K562 (cell line): ENCODE results near the gene ANO10. TPM values are rescaled to one million over a fixed set of nuclear protein-coding genes. Genes with fewer than 3 reads are reported as not detected.

Experiments
- ATAC-seq: fragments of 200-7000 bp; cut with Tn5 transposase; 3 replicates; pipeline ENCODE4 v1.9.1; 2020; ENCODE audit warnings: moderate library complexity
- BruUV-seq: library from RNA; stranded (reverse); fragments of 400-500 nt; replicated peaks from 2 replicates; lab custom pipeline; 2021; lab: Mats Ljungman, UMichigan
- CTCF ChIA-PET: fragments of 300-600 bp; formaldehyde crosslinking; extraction: SDS; loops from one replicate; lab custom pipeline; 2021; ENCODE audit warnings: low intra/inter-chr PET ratio; lab: Yijun Ruan, JAX
- POLR2A ChIA-PET: fragments of 300-600, 350-650 bp; sonication (Branson Sonifier 250); formaldehyde crosslinking; extraction: SDS; loops from one replicate; lab custom pipeline; 2021; ENCODE audit warnings: antibody characterized with exemption, inconsistent platforms; lab: Yijun Ruan, JAX
- DNase-seq, 4 experiments: peaks; one replicate each; pipeline versions ENCODE4 v3.0.0 to v3.0.0-alpha.2; 2011 to 2018; ENCODE audit warnings: low spot score in 3 of 4, mixed read lengths in 3 of 4; ENCODE audit errors: extremely low read depth in 1 of 4
- FAIRE-seq: peaks from 2 replicates; lab custom pipeline; 2011; peaks lifted over from hg19 to GRCh38; lab: Jason Lieb, UNC
- H2AFZ ChIP-seq: 2 replicates; pipeline ENCODE4 v1.6.0; 2011; ENCODE audit warnings: low read depth, low read length, control low read depth, inconsistent platforms
- H3K27ac ChIP-seq: fragments of 200-600 bp; 3 replicates; pipeline ENCODE4 v1.8.0; 2011; ENCODE audit warnings: low read depth, mild to moderate bottlenecking, control low read depth, inconsistent platforms, low read length, moderate library complexity, mixed read lengths; ENCODE audit errors: extremely low read depth
- H3K27me3 ChIP-seq, 2 experiments: fragments of 300-600 bp in 1 of 2; 2 replicates in 1 of 2; 3 replicates in 1 of 2; pipeline versions ENCODE4 v1.6.0 to v1.8.0; 2011; ENCODE audit warnings: inconsistent platforms in 2 of 2, low read length in 2 of 2, mild to moderate bottlenecking in 1 of 2, mixed read lengths in 1 of 2, moderate library complexity in 1 of 2; ENCODE audit not compliant: control insufficient read depth in 2 of 2, insufficient read depth in 2 of 2
- H3K36me3 ChIP-seq: fragments of 300-600 bp; 3 replicates; pipeline ENCODE4 v1.8.0; 2011; ENCODE audit warnings: mild to moderate bottlenecking, low read length, inconsistent platforms; ENCODE audit not compliant: control insufficient read depth, insufficient read depth
- H3K4me1 ChIP-seq, 2 experiments: fragments of 200-600 bp in 1 of 2; replicated peaks in 1 of 2; 2 replicates in 1 of 2; 3 replicates in 1 of 2; pipeline versions ENCODE4 v1.5.1 to v1.8.0; 2011; ENCODE audit warnings: inconsistent platforms in 2 of 2, low read length in 2 of 2, mild to moderate bottlenecking in 1 of 2, mixed read lengths in 1 of 2, moderate library complexity in 1 of 2; ENCODE audit not compliant: control insufficient read depth in 2 of 2, insufficient read depth in 2 of 2
- H3K4me2 ChIP-seq: 2 replicates; pipeline ENCODE4 v1.6.1; 2011; ENCODE audit warnings: low read length, control low read depth, inconsistent platforms, mixed read lengths; ENCODE audit not compliant: insufficient read depth
- H3K4me3 ChIP-seq: fragments of 200-600 bp; sonication (generic), shearing (Covaris generic); 2 replicates; pipeline ENCODE4 v1.5.1; 2016; ENCODE audit warnings: control low read depth, inconsistent platforms
- H3K79me2 ChIP-seq: fragments of 200-600 bp; 3 replicates; pipeline ENCODE4 v1.8.0; 2011; ENCODE audit warnings: low read length, inconsistent platforms; ENCODE audit not compliant: control insufficient read depth, insufficient read depth
- H3K9ac ChIP-seq, 2 experiments: 2 replicates each; pipeline versions ENCODE4 v1.6.0 to v1.6.1; 2011; ENCODE audit warnings: low read depth in 2 of 2, low read length in 2 of 2, control low read depth in 1 of 2, inconsistent platforms in 1 of 2, mild to moderate bottlenecking in 1 of 2, mixed read lengths in 1 of 2; ENCODE audit not compliant: insufficient read depth in 1 of 2
- H3K9me1 ChIP-seq: one replicate; pipeline ENCODE4 v1.6.0; 2011; ENCODE audit warnings: inconsistent platforms, mild to moderate bottlenecking, low read length, moderate library complexity; ENCODE audit not compliant: control insufficient read depth, insufficient read depth
- H3K9me3 ChIP-seq: replicated peaks from 2 replicates; pipeline ENCODE4 v1.5.1; 2011; ENCODE audit warnings: low read depth, low read length, inconsistent platforms; ENCODE audit not compliant: control insufficient read depth, insufficient read depth
- H4K20me1 ChIP-seq: replicated peaks from 2 replicates; pipeline ENCODE4 v1.6.1; 2011; ENCODE audit warnings: low read length, inconsistent platforms, mixed read lengths; ENCODE audit not compliant: control insufficient read depth, insufficient read depth
- ARID1B ChIP-seq: fragments of 450-650 bp; IDR thresholded peaks from 2 replicates; pipeline ENCODE4 v1.6.1; 2016; ENCODE audit warnings: antibody characterized with exemption, mild to moderate bottlenecking, inconsistent platforms
- BRD9 ChIP-seq: fragments of 450-650 bp; IDR thresholded peaks from 2 replicates; pipeline ENCODE4 v1.6.1; 2018; ENCODE audit warnings: low read depth; ENCODE audit not compliant: partially characterized antibody
- KHSRP ChIP-seq: fragments of 450-650 bp; IDR thresholded peaks from 2 replicates; pipeline ENCODE4 v1.6.1; 2017
- MAFK ChIP-seq: IDR thresholded peaks from 2 replicates; pipeline ENCODE4 v1.6.1; 2011; ENCODE audit warnings: low read length, improper control_type of control experiment
- POLR2G ChIP-seq: fragments of 200-400 bp; formaldehyde crosslinking; IDR thresholded peaks from 2 replicates; pipeline ENCODE4 v1.6.1; 2017; ENCODE audit warnings: low read depth, mild to moderate bottlenecking, antibody characterized with exemption, low read length, moderate library complexity
- RBM39 ChIP-seq: fragments of 200-400 bp; formaldehyde crosslinking; optimal IDR thresholded peaks from 2 replicates; pipeline ENCODE3; 2018; ENCODE audit warnings: low read depth, low read length
- SMARCA4 ChIP-seq: fragments of 450-650 bp; IDR thresholded peaks from 2 replicates; pipeline ENCODE4 v1.6.1; 2016
- THRAP3 ChIP-seq: fragments of 450-650 bp; IDR thresholded peaks from 2 replicates; pipeline ENCODE4 v1.6.1; 2016; ENCODE audit warnings: mild to moderate bottlenecking, inconsistent platforms, borderline replicate concordance
- THRB ChIP-seq: fragments of 450-650 bp; formaldehyde crosslinking; conservative IDR thresholded peaks from 2 replicates; pipeline ENCODE4 v1.4.0; 2022; ENCODE audit warnings: mild to moderate bottlenecking, missing genetic modification characterization
- ZNF133 ChIP-seq: fragments of 250-450 bp; sonication (Bioruptor Pico); IDR thresholded peaks from 2 replicates; pipeline ENCODE4 v1.4.0; 2020; ENCODE audit warnings: mild to moderate bottlenecking
- ZNF316 ChIP-seq: fragments of 450-650 bp; IDR thresholded peaks from 2 replicates; pipeline ENCODE4 v1.6.1; 2016
- ZNF318 ChIP-seq, 2 experiments: fragments of 450-650 bp; IDR thresholded peaks; 2 replicates each; pipeline ENCODE4 v1.6.1; 2016; ENCODE audit warnings: mild to moderate bottlenecking in 2 of 2, borderline replicate concordance in 1 of 2, low read depth in 1 of 2, moderate library complexity in 1 of 2
- ZNF695 ChIP-seq: fragments of 450-650 bp; formaldehyde crosslinking; IDR thresholded peaks from 2 replicates; pipeline ENCODE4 v1.4.0; 2020; ENCODE audit warnings: mild to moderate bottlenecking, moderate library complexity
- ZNF75A ChIP-seq: fragments of 450-650 bp; formaldehyde crosslinking; IDR thresholded peaks from 2 replicates; pipeline ENCODE4 v1.4.0; 2020; ENCODE audit warnings: mild to moderate bottlenecking
- WGBS: fragments of 100-300 bp; shearing (Covaris generic); methylation state at CpG from one replicate; pipeline ENCODE4 v1.1.6; 2016; ENCODE audit warnings: low coverage, mixed read lengths; ENCODE audit not compliant: insufficient coverage; ENCODE audit errors: missing lambda C conversion rate; 5-methylcytosine and 5-hydroxymethylcytosine counted together
- in situ Hi-C: fragments of 300-500 bp; cut with MboI; formaldehyde crosslinking; loops from 4 replicates; pipeline ENCODE4 v1.15.0; 2018; ENCODE audit warnings: inconsistent platforms, mixed read lengths
- intact Hi-C: fragments of 100-400 bp; cut with micrococcal nuclease; formaldehyde crosslinking; loops from 2 replicates; pipeline ENCODE4 v1.14.2; 2022
- polyA plus RNA-seq, 8 experiments: library from polyadenylated mRNA; depleted of rRNA in 4 of 8; stranded (reverse) in 5 of 8; unstranded in 3 of 8; fragments of >200 nt; fragmentation: Nextera tagmentation in 2 of 8; fragmentation: Illumina TruSeq in 1 of 8; extraction: Ambion mirVana in 2 of 8; extraction: Trizol in 1 of 8; gene quantifications; 2 replicates each; pipeline versions ENCODE4 v1.2.1 to v1.2.3, GENCODE V29; 2011 to 2014; ENCODE audit warnings: inconsistent platforms in 1 of 8, missing spikeins in 1 of 8
- total RNA-seq, 7 experiments: library from RNA; depleted of rRNA in 6 of 7; stranded (reverse); fragments of >200 nt in 6 of 7; fragmentation: Illumina TruSeq in 2 of 7; extraction: Trizol in 2 of 7; gene quantifications; 2 replicates each; pipeline versions ENCODE4 v1.2.1 to v1.2.3, GENCODE V29; 2011 to 2021; ENCODE audit warnings: low replicate concordance in 1 of 7

ANO10 gene
- total and polyA plus RNA-seq, 9 of the 15 experiments (the other 6 are each of a cell fraction or from before 2014, with no cell fraction given): 6.4 to 46.0 (median 32.3) TPM

- Histone ChIP-seq H3K36me3 (no peaks in the 10 kb centered on the region), H3K4me2 (peak overlapping the region; percentile 85), H3K27ac (peak overlapping the region; percentile 27; the same call in 1 of the 3 replicates), H3K79me2 (no peaks in the 10 kb centered on the region), H2AFZ (peak overlapping the region; percentile 89), H4K20me1 (no peaks in the 10 kb centered on the region), H3K9me3 (no peaks in the 10 kb centered on the region), H3K9me1 (no peaks in the 10 kb centered on the region), H3K4me1 (peaks cover 3 to 32% of the 10 kb centered on the region in 2 experiments; a peak in 3 of 5 replicates), H3K4me3 (peak overlapping the region; percentile 15), H3K9ac (peak overlapping the region; percentile 29 to 34), H3K27me3 (no peaks in the 10 kb centered on the region)
- ChIA-PET CTCF (no interaction called here), POLR2A (interaction anchor here (0.7 to 3.3 kb wide), 8 partner anchors 9 to 41 kb away, joined by 3 to 27 read pairs (median 6); partner anchors contain the start of gene ABHD5)
- ATAC-seq (peak; percentile 80), FAIRE-seq (peak; percentile 42), DNase-seq (peak in 2 of 4 experiments; percentile 53 to 55)
- no TSS peak for BruUV-seq
- intact Hi-C loops: loop anchor here (2.0 kb wide), 1 partner anchor 41 kb away; the partner anchor contains the start of gene ABHD5
- in situ Hi-C loops: no loop called here
- WGBS: 12% methylated on average over 6 of the region's 6 CpGs
- TF ChIP-seq ZNF133 (CRISPR knock-in tag): no peak
- no peak for TF ChIP-seq BRD9
- no peak for TF ChIP-seq MAFK
- no peak for TF ChIP-seq SMARCA4
- no peak for TF ChIP-seq ZNF75A
- TF ChIP-seq KHSRP: no peak
- TF ChIP-seq THRB (CRISPR knock-in tag): no peak
- no peak for TF ChIP-seq THRAP3
- TF ChIP-seq ARID1B: 0 out of 2 replicates have a peak, but pooled peaks have one; percentile 21
- no peak for TF ChIP-seq ZNF318 (IDR thresholded peaks at IDR 0.05; ENCODE audit: borderline replicate concordance in 1 of 2, low read depth in 1 of 2)
- TF ChIP-seq ZNF695 (CRISPR knock-in tag): no peak
- TF ChIP-seq RBM39: no peak
- no peak for TF ChIP-seq ZNF316
- no peak for TF ChIP-seq POLR2G
These were observed 27.7 kb upstream of the ANO10 start for GRCh38 chr3:43649365-43649968.
